Measurements from ENCODE around the gene CPA5.

Gene CPA5

DNA sequence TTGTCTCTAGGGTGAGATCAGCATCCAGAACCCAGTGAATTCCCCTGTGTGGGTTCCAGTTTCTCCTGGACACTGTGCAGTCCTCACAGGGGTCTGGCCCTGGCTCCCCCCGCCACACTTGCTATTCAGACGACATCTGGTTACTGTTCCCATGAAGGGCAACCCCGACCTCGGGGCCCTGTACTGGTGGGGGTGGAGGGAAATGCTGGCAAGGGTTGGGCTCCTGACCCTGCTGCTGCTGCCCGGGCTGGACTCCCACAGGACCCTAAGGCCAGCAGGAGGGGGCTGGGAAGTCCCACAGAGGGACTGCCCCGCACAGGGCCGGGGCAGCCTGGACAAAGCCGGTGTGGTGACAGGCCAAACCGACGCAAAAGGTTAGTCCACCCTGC, 34.9 kb downstream of the CPA5 start:
- TF ChIP-seq SPI1 (IDR thresholded peaks at IDR 0.05; ENCODE audit: borderline replicate concordance, low read depth) = no peak
- no peak for TF ChIP-seq POLR2AphosphoS5 (IDR thresholded peaks at IDR 0.05; ENCODE audit: low read depth)
- TF ChIP-seq, protein P1, sequence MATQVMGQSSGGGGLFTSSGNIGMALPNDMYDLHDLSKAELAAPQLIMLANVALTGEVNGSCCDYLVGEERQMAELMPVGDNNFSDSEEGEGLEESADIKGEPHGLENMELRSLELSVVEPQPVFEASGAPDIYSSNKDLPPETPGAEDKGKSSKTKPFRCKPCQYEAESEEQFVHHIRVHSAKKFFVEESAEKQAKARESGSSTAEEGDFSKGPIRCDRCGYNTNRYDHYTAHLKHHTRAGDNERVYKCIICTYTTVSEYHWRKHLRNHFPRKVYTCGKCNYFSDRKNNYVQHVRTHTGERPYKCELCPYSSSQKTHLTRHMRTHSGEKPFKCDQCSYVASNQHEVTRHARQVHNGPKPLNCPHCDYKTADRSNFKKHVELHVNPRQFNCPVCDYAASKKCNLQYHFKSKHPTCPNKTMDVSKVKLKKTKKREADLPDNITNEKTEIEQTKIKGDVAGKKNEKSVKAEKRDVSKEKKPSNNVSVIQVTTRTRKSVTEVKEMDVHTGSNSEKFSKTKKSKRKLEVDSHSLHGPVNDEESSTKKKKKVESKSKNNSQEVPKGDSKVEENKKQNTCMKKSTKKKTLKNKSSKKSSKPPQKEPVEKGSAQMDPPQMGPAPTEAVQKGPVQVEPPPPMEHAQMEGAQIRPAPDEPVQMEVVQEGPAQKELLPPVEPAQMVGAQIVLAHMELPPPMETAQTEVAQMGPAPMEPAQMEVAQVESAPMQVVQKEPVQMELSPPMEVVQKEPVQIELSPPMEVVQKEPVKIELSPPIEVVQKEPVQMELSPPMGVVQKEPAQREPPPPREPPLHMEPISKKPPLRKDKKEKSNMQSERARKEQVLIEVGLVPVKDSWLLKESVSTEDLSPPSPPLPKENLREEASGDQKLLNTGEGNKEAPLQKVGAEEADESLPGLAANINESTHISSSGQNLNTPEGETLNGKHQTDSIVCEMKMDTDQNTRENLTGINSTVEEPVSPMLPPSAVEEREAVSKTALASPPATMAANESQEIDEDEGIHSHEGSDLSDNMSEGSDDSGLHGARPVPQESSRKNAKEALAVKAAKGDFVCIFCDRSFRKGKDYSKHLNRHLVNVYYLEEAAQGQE (IDR thresholded peaks at IDR 0.05; ENCODE audit: insufficient replicate concordance, low read depth) = no peak
- TF ChIP-seq CTCF (IDR thresholded peaks at IDR 0.05; ENCODE audit: insufficient read depth, low read length) = no peak
- no peak for TF ChIP-seq GABPA (IDR thresholded peaks at IDR 0.05; ENCODE audit: low read depth)
- H3K4me3 ChIP-seq (replicated peaks; ENCODE audit: insufficient read depth, low read length) = no peak overlapping the region
- no peaks in the 10 kb centered on the region for H3K27me3 ChIP-seq (ENCODE audit: insufficient read depth, poor library complexity, severe bottlenecking)
- H3K27ac ChIP-seq (replicated peaks) = no peak overlapping the region
- no peak for DNase-seq (ENCODE audit: low read depth in 1 of 2, low spot score in 1 of 2)

DNA sequence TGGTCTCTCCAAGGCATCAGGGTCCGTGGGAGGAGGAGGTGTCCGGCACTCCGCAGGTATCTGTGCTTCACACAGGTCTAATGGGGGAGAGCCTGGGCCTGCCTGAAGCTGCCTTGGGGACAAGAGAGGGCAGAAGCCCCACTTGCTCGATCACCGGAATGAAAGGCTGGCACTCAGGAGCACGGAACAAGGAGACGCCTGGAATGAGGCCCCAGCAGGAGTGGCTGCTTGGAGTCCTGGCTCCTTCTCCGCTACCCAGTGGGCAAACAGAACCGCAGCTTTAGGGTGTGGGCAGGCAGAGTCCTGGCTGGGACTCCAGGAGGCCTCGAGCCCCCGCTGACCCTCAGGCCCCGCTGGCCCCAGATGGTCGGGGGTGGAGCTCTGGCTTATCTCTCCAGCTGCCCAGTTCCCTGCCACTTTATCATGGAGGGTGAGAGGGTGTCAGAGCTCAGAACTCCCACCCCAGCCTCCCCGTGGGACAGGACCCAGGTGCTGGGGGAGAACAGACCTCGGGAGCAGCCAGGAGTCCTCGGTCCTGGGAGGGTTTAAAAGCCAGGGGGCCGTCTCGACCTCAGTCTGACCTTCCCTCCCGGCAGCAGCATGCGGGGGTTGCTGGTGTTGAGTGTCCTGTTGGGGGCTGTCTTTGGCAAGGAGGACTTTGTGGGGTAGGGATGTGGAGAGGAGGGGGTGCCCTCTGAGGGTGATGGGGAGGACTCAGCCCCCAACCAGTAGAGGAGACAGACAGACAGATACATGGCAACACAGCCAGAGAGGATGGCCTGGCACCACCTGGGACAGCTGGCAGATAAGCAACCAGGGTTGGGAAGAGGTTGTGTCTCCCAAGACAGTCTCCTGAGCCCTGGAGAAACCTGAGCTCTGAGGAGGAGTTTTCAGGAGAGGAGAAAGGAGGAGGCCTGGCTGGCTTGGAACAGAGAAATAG, 35.6 kb downstream of the CPA5 start, which contains the start of gene CPA1:
CPA1 (plus strand) TSS at position 574 of the 940 bp plus-strand sequence; CDS start at position 601, 27 bp downstream.
- Histone ChIP-seq H3K27me3 (ENCODE audit: insufficient read depth, poor library complexity, severe bottlenecking) (no peaks in the 10 kb centered on the region), H3K27ac (replicated peaks) (no peak within 1 kb of the TSS), H3K4me3 (replicated peaks; ENCODE audit: insufficient read depth, low read length) (no peak within 1 kb of the TSS)
- DNase-seq (ENCODE audit: low read depth in 1 of 2, low spot score in 1 of 2) = no peak
- TF ChIP-seq GABPA (IDR thresholded peaks at IDR 0.05; ENCODE audit: low read depth) (no peak), SPI1 (IDR thresholded peaks at IDR 0.05; ENCODE audit: borderline replicate concordance, low read depth) (no peak), POLR2AphosphoS5 (IDR thresholded peaks at IDR 0.05; ENCODE audit: low read depth) (no peak), CTCF (IDR thresholded peaks at IDR 0.05; ENCODE audit: insufficient read depth, low read length) (no peak)
- TF ChIP-seq, protein P1 (IDR thresholded peaks at IDR 0.05; ENCODE audit: insufficient replicate concordance, low read depth) = no peak

DNA sequence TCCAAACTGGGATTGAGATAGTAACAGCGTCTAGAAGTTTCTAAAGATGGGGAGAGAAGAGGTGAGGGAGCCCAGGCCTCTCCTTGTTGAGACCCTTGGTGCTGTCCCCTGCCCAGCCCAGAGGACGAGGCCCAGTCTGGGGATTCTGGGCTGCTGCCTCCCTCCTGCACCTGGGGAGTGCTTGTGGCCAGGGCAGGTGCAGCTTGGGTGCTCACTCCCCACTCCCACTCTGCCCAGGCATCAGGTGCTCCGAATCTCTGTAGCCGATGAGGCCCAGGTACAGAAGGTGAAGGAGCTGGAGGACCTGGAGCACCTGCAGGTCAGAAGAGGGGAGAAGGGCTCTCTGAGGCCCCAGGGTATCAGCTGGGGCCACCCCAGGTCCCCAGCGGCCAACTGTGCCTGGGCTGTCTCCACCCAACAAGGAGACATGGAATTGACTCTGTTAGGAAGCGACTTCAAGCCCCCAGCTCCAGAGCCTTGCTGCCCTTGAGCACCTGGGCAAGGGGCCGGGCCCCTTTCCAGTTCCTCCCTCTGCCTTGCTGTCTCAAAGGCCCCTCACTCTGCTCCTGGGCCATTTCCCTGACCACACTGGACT, 36.3 kb downstream of the CPA5 start:
- no peak overlapping the region for H3K4me3 ChIP-seq (replicated peaks; ENCODE audit: insufficient read depth, low read length)
- TF ChIP-seq GABPA (IDR thresholded peaks at IDR 0.05; ENCODE audit: low read depth) (no peak), POLR2AphosphoS5 (IDR thresholded peaks at IDR 0.05; ENCODE audit: low read depth) (no peak), SPI1 (IDR thresholded peaks at IDR 0.05; ENCODE audit: borderline replicate concordance, low read depth) (no peak), CTCF (IDR thresholded peaks at IDR 0.05; ENCODE audit: insufficient read depth, low read length) (no peak)
- TF ChIP-seq, protein P1 (IDR thresholded peaks at IDR 0.05; ENCODE audit: insufficient replicate concordance, low read depth) = no peak
- no peak overlapping the region for H3K27ac ChIP-seq (replicated peaks)

More for the DNA sequence above, 36.3 kb downstream of the CPA5 start:
- H3K27me3 ChIP-seq (ENCODE audit: insufficient read depth, poor library complexity, severe bottlenecking) = no peaks in the 10 kb centered on the region
- DNase-seq (ENCODE audit: low read depth in 1 of 2, low spot score in 1 of 2) = no peak
